ENCODE measurements around the gene DISC1. TPM values are rescaled to one million over a fixed set of nuclear protein-coding genes. Genes with fewer than 3 reads are reported as not detected.

DISC1 gene
- total and polyA plus RNA-seq, 2 of the 13 experiments (the other 11 are each of a cell fraction or from before 2014, with no cell fraction given): 4.2 to 4.6 TPM

GRCh38 chr1:231871878-231872277 lies 245.3 kb downstream of the DISC1 start (continued):
- TF ChIP-seq DDIT3 (CRISPR knock-in tag; IDR thresholded peaks at IDR 0.05) (no peak), CREM (IDR thresholded peaks at IDR 0.05) (no peak), CREM (CRISPR knock-in tag; IDR thresholded peaks at IDR 0.05) (no peak), PCBP2 (optimal IDR thresholded peaks at IDR 0.05; ENCODE audit: low read depth, low read length, poor library complexity, severe bottlenecking) (no peak), MTA1 (CRISPR knock-in tag; IDR thresholded peaks at IDR 0.05; ENCODE audit: borderline replicate concordance) (no peak)

- H3K27ac ChIP-seq (ENCODE audit: extremely low read length, insufficient read depth, low read length): no peak overlapping the region
- no peaks in the 10 kb centered on the region for H4K20me1 ChIP-seq (ENCODE audit: insufficient read depth, low read length)
- ChIA-PET CTCF (ENCODE audit: low intra/inter-chr PET ratio, low total read pairs) (no interaction called here), POLR2A (no interaction called here)
- H3K4me1 ChIP-seq (ENCODE audit: insufficient read depth, low read length): no peaks in the 10 kb centered on the region
- no peaks in the 10 kb centered on the region for H3K79me2 ChIP-seq (ENCODE audit: insufficient read depth, low read length)
- no peaks in the 10 kb centered on the region for H3K9me3 ChIP-seq (ENCODE audit: low read length)
- no peak overlapping the region for H3K4me3 ChIP-seq (replicated peaks in 1 of 3; ENCODE audit: insufficient read depth in 1 of 3, low read depth in 2 of 3, low read length in 3 of 3)
- H3K27me3 ChIP-seq (ENCODE audit: control insufficient read depth in 1 of 2, insufficient read depth in 2 of 2, low read length in 2 of 2): no peaks in the 10 kb centered on the region
- ATAC-seq: no peak
- no peak overlapping the region for H2AFZ ChIP-seq (ENCODE audit: low read length)
- no peak for FAIRE-seq
- WGBS (ENCODE audit: low lambda C conversion rate): 96% methylated on average over 1 of the region's 1 CpG
- 0 out of 5 replicates have a peak, but pooled peaks cover 0 to 3% of the 10 kb centered on the region in 2 experiments for H3K36me3 ChIP-seq (replicated peaks in 1 of 2; ENCODE audit: control insufficient read depth in 1 of 2, insufficient read depth in 2 of 2, low read length in 2 of 2)
- H3K4me2 ChIP-seq (ENCODE audit: low read depth, low read length): no peak overlapping the region
- no peak overlapping the region for H3K9ac ChIP-seq (ENCODE audit: insufficient read depth, low read depth, low read length)
- intact Hi-C loops (cut with micrococcal nuclease; ENCODE audit: unreplicated experiment) (no loop called here), in situ Hi-C loops (cut with HindIII; ENCODE audit: extremely low pct_ligation_motif_present, low pct_unique_long_range_greater_than_20kb) (loop anchor here (25.0 kb wide), 2 partner anchors 1090 to 1365 kb away; partner anchors contain the start of gene NTPCR)
- no peak for DNase-seq (ENCODE audit: low spot score)
- no TSS peak for BruUV-seq (replicated peaks)
- TF ChIP-seq, protein P1, sequence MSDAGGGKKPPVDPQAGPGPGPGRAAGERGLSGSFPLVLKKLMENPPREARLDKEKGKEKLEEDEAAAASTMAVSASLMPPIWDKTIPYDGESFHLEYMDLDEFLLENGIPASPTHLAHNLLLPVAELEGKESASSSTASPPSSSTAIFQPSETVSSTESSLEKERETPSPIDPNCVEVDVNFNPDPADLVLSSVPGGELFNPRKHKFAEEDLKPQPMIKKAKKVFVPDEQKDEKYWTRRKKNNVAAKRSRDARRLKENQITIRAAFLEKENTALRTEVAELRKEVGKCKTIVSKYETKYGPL (CRISPR knock-in tag; IDR thresholded peaks at IDR 0.05): no peak
- TF ChIP-seq TEAD3 (CRISPR knock-in tag; optimal IDR thresholded peaks at IDR 0.05; ENCODE audit: borderline replicate concordance): no peak
- no peak for TF ChIP-seq ZNF34 (CRISPR knock-in tag; IDR thresholded peaks at IDR 0.05; ENCODE audit: borderline replicate concordance)
- no peak for TF ChIP-seq ZNF609 (CRISPR knock-in tag; IDR thresholded peaks at IDR 0.05; ENCODE audit: borderline replicate concordance)
- TF ChIP-seq SCMH1 (CRISPR knock-in tag; IDR thresholded peaks at IDR 0.05; ENCODE audit: borderline replicate concordance): no peak
- TF ChIP-seq ASH2L (IDR thresholded peaks at IDR 0.05; ENCODE audit: insufficient read length, low read depth, low read length): no peak
- TF ChIP-seq TAF15 (IDR thresholded peaks at IDR 0.05; ENCODE audit: low read depth, low read length, poor library complexity, severe bottlenecking): no peak
- TF ChIP-seq ATF4 (CRISPR knock-in tag; IDR thresholded peaks at IDR 0.05): no peak
Observed at GRCh38 chr1:231872461-231872910, 245.9 kb downstream of the DISC1 start.
